ENCODE measurements around the gene ANKRD11.

Gene ANKRD11

DNA sequence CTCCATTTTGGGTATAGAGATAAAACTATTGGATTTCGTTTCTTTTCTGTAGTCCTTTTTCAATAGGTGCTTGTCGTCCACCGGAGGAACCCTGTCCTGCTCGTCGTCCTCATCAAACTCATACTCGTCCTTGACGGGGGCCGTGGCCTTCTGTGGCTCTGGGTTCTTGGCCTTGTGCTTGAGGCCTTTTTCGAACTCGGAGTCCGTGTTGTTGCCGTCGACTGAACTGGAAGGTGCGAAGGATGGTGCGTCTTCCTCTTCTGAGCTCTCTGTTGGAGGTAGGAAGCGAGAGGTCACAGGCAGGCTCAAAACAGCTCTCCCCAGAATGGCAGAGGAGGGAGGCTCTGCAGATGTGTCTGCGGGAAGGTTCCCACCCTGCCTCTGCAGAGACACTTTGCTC is 205.0 kb downstream of the ANKRD11 start:
- no peak for DNase-seq (ENCODE audit: low read depth in 2 of 2)

DNA sequence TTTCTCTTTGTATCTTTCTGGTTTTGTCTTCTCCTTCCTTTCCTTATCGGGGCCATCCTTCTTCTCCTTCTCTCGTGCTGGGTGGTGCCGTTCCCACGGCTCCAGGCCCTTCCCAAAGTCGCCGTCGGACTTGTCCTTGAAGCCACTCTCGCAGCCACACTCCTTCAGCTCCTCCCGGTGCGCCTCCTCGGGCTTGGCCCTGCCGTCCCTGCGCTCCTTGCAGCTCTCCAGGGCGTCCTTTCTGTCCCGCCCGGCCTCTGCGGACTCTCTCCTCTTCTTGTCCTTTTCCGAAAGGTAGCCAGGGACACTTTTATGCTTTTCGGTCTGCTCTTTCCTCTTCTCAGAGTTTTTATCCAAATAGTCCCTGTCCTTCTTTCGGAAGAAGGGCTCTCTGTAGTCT is 206.9 kb downstream of the ANKRD11 start:
- DNase-seq (ENCODE audit: low read depth in 2 of 2), result no peak

DNA sequence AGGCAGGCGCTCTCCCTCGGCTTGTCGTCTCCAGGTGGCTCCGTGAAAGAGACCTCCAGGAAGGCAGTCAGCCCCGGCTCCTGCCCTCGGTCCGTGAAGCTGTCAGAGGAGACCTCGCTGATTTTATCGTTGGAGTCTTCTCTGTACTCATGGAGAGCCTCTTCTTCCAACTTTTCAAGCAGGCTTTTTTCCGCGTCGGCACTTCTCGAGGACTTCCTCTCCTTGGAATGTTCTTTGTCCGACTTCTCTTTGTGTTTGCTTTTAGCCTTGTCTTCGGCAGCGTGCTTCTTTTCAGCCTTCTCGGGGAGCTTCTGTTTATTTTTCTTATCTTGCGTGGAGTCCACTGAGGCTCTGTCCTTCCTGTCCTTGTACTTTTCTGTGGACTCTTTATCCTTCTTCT is 207.8 kb downstream of the ANKRD11 start:
- DNase-seq (ENCODE audit: low read depth in 2 of 2), result no peak

GRCh38 chr16:89281829-89282228 is 208.5 kb downstream of the ANKRD11 start:
- DNase-seq (ENCODE audit: low read depth in 2 of 2), result no peak

DNA sequence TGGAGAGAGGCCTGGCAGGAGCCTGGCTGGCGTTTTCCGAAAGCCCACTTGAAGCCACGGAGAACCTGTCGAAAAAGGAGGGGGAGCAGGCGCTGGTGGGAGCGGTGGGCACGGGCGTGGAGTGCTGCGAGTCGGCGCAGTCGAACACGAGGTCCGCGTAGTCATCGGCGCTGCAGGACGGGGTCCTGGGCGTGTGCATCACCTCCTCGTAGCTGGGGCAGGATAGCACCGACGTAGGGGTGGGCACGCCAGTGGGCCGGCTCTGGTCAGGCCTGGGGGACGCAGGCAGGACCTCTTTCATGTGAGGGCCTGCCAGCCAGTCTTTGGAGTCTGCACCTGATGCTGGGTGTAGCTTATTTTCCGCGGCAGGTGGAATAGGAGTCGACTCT is 209.2 kb downstream of the ANKRD11 start:
- DNase-seq (ENCODE audit: low read depth in 2 of 2), result no peak

DNA sequence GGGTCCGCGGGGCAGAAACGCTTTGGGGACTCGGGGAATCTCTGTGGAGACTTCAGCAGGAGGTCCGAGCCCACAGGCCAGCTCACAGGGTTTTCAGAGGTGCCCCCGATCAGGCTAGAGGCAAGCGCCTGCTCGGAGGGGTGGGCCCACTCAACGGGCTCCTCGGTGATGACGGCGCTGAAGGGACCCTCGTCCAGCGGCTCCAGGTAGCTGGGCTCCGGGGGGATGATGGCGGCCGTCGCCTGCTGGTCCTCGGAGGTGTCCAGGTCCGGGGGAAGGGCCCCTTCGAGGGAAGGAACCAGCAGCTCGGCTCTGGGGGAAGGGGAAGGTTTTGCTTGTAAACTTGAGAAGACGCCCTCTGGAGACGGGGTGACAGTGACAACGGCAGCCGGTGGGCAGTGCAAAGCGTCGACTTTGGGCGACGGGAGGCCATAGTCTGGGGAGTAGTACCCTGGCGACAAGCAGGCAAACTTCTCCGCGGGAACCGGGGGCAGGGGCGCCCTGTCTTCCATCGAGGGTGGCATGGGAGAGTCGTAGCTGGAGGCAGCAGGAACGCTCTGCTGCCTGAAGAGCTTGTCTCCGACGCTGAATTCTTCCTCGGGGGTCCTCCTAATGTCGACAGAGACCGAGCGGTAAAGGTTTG is 209.7 kb downstream of the ANKRD11 start:
- DNase-seq (ENCODE audit: low read depth in 2 of 2), result no peak

DNA sequence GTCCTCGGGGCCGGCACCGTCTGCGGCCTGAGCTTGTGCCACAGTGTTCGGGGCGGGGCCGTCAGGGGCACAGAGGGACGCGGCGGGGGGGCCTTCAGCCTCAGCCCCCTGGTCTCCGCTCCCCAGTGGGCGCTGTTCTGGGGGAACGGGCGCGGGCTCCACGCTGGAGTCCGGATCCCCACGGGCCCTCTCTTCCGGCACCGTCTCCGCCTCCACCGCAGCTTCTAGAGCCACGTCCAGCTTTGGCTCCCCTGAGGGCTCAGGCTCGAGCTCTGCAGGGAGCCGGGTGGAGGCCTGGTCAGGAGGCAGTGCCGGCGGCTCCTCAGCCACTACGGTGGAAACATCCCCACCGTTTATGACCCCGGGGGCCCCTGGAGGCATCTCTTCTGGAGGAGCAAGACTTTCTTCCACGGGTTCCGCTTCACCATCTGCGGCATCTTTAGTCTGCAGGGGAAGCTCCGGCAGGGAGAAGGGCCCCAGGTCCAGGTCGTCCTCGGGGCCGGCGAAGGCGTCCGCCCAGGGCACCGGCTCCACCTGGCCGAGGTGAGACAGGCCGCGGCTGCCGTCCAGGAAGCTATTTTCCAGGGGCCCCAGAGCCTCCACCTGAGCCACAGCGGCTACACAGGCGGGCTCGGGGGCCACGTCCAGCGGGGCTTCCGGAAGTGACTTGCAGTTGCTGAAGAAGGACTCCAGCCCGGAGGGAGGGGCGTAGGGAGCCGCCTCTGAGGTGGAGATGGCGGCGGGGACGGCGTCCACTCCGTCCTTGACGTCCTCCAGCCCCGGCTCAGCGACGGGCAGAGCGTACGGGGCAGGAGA is 210.5 kb downstream of the ANKRD11 start:
- DNase-seq (ENCODE audit: low read depth in 2 of 2), result no peak

GRCh38 chr16:89278441-89279240 is 211.7 kb downstream of the ANKRD11 start:
- DNase-seq (ENCODE audit: low read depth in 2 of 2), result no peak

GRCh38 chr16:89277641-89278341 is 212.6 kb downstream of the ANKRD11 start:
- no peak for DNase-seq (ENCODE audit: low read depth in 2 of 2)

DNA sequence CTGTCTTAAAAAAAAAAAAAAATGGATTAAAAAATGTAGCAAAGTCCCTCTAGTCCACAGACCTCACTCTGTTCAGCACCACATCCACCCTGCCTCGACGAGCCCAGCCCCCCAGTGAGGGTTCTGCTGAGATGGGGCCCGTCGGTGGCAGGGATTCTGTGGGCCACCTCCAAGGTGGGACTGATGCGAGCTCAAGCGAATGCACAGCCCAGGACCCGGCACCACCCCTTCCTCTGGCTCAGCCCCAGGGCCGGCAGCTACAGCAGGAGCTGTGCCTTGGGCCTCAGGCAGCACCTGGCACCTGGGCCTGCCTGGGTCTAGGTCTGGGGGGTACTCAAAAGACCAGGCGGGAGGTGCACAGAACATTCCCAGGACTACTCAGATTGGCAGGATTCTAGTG is 213.3 kb downstream of the ANKRD11 start:
- no peak for DNase-seq (ENCODE audit: low read depth in 2 of 2)

- no peak for DNase-seq (ENCODE audit: low read depth in 2 of 2)
Measured at GRCh38 chr16:89275837-89276720, 214.3 kb downstream of the ANKRD11 start.

GRCh38 chr16:89275284-89275584 is 215.1 kb downstream of the ANKRD11 start:
- DNase-seq (ENCODE audit: low read depth in 2 of 2), result no peak

DNA sequence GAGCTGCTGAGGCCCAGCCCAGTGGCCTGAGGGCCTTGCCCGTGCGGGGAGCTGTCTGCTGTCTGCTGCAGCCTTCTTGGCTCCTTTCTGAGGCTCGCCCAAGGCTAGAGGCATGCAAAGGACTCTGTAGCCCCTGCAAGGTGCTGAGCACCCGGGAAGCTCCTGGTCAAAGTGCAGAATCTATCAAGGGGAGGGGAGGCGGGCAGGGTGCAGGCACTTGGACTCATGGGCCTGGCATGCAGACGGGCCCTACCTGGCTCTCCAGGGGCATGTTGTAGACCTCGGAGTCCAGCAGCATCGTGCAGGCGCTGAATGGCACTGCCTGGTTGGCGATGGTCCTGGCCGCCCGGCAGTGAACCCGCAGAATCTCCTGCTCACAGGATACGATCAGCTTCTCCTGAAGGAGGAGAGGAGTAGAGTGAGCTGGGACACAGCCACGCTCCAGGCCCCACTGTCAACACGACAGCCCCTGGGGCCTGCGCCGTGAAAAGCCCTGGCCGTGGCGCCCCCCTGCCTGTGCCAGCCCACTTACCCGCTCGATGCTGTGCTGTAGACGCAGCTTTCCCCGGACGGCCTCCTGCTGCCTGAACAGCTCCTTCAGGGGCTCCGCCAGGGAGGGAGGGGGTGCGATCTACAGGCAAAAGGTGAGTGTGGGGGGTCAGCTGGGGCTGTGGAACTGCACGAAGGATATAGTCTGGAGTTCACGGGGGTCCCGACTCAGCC is 215.6 kb downstream of the ANKRD11 start:
- DNase-seq (ENCODE audit: low read depth in 2 of 2), result no peak

DNA sequence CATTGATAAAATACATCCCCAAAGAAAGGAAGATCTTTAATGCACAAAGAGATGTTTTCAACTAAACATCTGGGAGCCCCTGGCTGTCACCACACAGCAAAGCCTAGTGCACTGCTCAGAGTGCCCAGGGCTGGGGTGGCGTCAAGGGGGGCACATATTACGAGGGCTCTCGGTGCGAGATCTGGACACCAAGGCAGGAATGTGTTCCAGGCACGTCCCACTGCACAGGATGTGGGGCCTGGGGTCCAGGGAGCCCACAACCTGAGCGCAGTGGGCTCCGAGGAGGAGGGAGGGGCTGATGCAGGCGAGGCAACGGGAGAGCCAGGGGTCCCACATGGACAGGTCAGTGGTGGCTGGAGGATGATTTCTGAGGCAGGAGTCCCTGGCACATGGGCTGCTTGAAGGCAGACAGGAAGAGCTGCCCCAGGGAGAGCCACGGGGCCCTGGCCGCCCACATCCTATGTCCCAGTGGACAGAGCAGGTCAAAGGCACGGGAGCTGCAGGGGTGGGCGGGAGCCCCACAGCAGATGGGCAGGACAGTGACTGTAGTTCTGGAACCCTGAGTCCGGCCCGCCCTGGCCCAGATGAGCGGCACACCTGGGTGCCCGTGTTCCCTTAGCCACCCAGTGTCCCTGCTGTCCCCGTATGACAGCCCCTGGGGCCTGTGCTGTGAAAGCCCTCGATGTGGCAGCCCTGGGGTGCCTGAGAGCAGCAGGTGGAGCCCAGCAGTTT is 216.5 kb downstream of the ANKRD11 start:
- no peak for DNase-seq (ENCODE audit: low read depth in 2 of 2)

GRCh38 chr16:89272631-89273030 is 217.7 kb downstream of the ANKRD11 start:
- DNase-seq (ENCODE audit: low read depth in 2 of 2), result no peak

DNA sequence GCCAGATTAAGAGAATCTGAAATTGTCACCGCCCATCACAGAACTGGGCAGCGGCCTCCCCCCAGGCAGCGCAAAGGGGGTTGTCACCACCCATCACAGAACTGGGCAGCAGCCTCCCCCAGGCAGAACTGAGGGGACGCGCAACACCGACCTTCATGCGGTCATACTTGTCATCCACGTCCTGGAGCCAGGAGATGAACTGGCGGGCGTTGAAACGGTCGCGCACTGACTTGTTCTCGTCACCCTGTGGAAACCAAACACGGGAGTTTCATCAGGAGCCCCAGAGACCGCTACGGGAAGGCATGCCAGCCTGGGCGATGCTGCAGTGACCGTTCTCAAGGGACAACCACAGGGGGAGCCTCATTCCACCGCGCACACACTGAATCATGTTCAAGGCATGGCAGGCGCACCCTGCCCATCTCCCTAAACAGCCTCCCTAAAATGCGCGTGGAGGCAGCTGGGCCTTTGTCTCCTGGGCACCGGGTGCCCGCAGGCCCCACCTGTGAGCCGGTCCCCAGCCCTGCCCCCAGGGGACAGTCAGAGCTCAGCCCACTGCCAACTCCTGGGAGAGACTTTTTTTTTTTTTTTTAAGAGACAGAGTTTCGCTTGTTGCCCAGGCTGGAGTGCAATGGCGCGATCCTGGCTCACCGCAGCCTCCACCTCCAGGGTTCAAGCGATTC is 219.6 kb downstream of the ANKRD11 start:
- DNase-seq (ENCODE audit: low read depth in 2 of 2), result no peak

DNA sequence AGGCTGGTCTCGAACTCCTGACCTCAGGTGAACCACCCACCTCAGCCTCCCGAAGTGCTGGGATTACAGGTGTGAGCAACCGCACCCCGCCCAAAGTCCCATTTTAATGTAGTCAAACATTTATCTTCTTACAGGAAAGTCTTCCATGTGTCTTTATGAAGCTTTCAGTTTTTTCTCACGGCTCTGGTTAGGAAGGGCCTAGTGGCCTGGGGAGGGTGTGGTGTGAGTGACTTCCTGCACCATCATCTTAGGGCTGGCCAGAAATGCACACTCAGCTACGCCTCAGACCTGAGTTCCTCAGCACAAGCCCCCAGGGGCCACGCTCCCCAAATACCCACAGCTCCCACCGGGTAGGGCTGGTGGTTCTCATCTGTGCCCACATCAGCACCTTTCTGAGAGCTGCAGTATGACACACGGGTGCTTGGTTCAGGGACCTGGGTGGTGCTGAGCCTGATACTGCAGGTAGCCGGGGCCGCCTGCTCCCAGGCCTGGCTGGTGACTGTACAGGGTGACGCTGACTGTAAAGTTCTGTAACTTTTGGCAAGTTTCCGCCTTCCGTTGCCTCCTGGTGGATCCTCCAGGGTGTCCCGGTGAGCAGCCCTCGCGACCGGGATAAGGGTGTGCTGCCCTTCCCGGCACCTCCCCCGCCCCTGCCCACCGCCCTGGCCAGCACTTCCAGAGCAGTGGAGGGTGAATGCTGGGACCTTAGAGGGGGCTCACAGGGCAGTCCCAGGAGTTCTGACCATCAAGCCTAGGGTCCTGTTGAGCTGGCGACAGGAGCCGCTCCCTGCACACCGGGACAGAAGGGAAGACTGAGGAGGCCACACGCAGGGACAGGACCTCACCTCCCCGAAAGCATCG is 220.3 kb downstream of the ANKRD11 start:
- DNase-seq (ENCODE audit: low read depth in 2 of 2), result no peak

DNA sequence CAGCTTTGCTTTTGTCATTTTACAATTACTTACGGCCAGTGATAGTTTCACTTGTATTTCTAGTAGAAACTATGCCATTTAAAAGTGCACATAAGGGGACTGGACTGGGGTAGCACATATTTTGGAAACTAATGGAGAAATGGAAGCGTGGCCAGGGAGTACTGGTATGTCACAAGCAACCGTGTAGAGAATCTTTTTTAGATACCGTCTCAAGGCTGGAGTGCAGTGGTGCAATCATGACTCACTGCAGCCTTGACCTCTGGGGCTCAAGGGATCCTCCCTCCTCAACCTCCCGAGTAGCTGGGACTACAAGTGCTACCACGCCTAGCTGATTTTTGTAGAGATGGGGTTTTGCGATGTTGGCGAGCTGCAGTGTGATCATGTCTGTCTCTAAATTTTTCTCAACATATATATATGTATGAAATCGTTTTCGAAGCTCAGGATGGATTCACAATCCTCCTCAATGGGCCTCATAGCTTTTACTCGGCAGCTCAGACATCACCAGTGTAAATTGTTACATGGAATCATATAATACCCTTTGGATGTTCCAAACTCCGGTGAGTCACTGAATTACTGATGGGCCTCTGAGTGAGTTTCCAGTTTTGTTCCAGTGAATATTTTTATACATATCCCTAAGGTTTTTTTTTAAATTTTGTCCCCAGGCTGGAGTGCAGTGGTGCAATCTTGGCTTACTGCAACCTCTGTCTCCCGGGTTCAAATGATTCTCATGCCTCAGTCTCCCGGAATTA is 221.2 kb downstream of the ANKRD11 start:
- DNase-seq (ENCODE audit: low read depth in 2 of 2), result no peak

All from stimulated activated CD8-positive, alpha-beta memory T cell treated with anti-CD3 and anti-CD28 coated beads, Interleukin-7, amount 100 ng/mL, for 1 hour (primary cell).